NCI-H748 (cell line): ENCODE results near the gene SYNPO2.

Source experiments
- DNase-seq: peaks from one replicate; lab custom pipeline; 2025; ENCODE audit not compliant: unreplicated experiment; lab: John Stamatoyannopoulos, UW

Gene SYNPO2

DNA sequence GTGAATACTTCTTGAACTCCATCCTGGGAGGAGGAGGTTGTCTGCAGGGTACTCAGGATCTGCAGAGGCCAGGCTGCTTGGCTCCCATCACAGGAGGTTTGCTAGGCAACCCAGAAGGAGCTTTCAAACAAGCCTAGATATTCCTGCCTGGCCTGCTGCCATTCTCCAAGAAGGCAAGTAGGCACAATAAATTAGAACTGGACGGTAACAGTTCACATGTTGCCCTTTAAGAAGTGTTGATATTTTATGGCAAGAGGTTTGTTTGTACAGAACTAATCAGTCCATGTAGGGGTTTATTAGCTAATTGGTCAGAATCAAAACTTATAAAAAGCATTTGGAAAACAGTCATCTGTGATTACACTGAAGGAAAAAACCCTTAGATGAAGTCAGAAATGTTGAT, 39.3 kb downstream of the SYNPO2 start:
- peak; percentile 19 for DNase-seq

DNA sequence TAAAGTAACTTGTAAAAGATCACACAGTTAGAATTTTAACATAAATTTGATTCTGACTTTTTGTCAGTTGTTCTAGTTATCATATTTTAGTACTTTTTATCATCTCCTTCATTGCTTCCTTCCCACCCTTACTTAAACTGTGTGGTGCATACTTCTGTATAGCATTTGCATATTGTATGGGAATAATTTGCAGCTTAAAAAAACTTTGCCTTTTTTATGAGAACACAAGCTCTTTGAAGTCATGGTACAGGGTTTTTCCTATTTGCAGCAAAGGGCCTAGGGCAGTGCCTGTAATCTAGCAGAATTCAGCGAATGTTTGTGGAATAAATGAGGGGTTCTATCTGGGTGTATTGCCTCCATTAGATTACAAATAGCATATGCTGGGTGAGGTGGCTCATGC, 41.6 kb downstream of the SYNPO2 start:
- DNase-seq = no peak

DNA sequence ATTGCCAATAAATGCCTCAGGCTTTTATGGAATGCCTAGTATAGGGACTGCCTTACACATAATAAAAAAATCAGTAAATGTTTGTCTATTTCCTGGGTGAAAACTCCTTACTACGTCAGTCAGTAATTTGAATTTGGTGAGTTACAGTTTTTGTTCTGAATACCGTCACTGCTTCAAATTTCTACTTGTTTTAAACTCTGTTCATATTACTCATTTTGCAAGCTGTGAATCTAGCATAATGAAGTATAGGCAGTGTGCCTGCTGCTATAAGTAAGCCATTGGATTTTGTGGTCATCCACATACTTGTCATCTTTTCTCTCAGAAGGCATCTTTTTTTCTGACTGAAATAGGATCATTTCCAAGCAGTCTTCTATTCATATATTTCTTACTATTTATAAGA, 43.1 kb downstream of the SYNPO2 start:
- no peak for DNase-seq

DNA sequence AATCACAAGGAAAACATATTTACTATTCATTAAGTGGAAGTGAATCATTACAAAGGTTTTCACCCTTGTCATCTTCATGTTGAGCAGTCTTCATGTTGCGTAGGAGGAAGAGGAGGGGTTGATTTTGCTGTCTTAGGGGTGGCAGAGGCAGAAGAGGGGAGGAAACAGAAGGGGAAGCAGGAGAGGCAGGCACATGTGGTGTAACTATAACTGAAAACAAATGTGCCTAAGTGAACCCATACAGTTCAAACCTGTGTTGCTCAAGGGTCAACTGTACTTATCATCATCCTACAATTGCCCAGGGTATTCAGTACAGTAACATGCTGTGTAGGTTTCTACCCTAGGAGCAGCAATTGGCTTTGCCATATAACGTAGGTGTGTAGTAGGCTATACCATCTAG, 47.2 kb downstream of the SYNPO2 start:
- DNase-seq = no peak

DNA sequence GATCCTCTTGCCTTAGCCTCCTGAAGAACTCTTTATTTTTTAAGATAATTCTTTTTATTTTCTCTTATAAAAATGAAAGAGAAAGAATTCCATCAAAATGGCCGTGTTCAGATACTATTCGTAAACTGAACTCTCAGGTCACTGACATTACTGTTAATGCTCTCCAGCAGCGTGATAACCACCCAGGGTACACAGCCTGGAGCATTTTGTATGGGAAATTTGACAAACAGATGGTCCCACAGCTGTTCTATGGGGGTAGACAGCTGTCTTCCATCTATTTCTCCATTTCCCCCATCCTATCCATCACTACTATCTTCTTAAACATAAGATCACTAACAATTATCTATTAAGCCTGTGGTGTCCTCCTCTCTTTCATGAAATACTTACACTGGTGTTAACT, 47.8 kb downstream of the SYNPO2 start:
- no peak for DNase-seq

DNA sequence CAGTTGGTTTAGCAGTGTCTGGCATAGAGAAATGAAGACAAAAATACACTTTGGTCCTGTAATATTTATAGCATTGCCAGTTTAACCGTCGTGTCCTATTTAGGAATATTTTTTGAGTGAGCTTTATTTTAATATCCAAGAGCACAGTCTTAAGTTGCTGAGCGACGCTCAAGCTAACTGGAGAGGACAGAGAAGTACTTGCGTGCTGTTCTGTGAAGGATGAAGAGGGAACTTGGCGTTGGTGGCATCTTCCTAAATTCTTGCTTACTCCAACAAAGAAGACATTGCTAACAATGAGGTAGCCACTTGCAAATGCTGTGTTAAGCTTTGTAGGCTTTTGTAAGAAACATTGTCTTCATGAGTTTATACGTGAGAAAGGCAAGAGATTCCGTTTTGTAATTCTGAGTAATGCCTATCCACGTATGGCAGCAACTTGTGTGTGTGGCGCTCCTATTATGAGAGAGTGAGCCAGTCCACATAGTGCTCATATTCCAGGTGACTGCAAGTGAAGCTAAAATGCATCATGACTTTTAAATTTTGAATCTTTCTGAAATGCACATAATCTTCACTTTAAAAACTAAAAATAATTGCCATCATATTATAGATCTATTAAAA, 50.6 kb downstream of the SYNPO2 start:
- peak; percentile 2 for DNase-seq

GRCh38 chr4:118941149-118941548, 52.5 kb downstream of the SYNPO2 start:
- DNase-seq = peak; percentile 88

DNA sequence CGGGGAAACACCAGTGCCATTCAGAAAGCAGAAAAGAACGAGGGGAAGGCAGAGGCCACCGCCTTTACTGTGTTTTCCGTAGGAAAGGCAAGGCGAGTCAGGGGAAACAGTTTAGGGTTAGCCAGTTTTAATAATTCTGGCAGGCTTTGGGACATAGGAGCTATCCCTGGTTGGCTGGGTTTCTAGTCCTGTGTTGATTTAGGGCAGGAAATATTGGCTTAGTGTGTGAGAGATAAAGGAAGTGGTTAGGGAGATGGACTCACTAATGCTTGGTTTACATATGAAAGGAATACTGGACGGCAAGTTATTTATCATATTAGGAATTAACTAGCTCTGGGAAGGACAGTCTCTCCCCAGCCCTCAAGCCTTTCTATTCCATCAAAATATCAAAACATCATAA, 53.1 kb downstream of the SYNPO2 start:
- peak; percentile 88 for DNase-seq

DNA sequence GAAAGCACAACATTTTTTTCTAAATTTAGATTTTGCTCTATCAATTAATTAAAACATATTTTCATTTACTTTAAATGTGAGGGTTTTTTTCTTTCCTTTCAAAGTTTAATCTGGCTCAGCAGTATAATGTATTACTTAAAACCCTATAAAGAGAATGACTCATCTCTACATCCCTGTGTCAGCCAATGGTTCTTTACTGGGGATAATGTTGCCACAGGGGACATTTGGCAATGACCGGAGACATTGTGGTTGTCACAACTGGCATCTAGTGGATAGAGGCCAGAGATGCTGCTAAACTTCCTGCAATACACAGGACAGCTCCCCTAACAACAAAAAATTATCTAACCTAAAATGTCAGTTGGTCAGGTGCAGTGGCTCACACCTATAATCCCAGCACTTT, 53.8 kb downstream of the SYNPO2 start:
- peak; percentile 96 for DNase-seq

DNA sequence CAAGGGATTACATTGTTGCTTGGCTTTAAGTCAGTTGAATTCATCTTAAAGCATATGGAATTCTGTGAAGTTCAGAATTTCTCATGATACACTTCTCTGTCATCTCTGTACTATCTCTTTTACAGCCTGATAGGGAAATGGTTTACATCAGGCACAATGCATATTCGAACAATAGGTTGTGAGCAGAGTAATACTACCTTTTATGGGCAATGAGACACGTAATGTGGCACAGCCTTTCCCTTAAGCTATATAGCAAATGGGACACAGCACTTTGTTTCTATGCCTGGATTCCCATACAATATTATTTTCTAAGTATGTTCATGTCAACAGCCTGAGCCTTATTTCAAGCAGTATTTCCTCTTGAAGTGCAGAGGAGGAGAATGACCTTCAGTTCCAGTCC, 58.4 kb downstream of the SYNPO2 start:
- no peak for DNase-seq

DNA sequence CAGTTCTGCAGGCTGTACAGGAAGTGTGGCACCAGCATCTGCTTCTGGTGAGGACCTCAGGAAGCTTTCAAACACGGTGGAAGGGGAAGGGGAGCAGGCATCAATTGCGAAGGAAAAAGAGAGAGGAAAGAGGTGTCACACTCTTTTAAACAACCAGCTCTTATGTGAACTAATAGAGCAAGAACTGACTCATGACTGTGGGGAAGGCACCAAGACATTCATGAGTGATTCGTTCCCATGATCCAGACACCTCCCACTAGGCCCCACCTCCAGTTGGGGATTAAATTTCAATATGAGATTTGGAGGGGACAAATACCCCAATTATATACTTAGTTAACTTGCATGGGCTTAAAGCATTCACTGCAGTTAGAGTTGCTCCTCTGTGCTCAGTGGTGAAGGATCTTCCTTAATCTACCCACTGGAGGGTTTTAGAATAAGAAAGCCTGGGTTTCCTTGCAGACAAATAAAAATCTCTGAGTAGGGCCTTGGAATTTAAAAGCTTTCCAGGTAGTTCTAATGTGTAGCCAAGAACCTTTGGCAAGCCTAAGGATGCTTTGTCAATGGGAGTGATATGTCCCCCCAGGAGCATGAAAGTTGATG, 60.0 kb downstream of the SYNPO2 start:
- no peak for DNase-seq

GRCh38 chr4:118950224-118950623, 61.6 kb downstream of the SYNPO2 start:
- DNase-seq = no peak

- DNase-seq = no peak
These were observed 62.4 kb downstream of the SYNPO2 start for GRCh38 chr4:118950929-118951570.

DNA sequence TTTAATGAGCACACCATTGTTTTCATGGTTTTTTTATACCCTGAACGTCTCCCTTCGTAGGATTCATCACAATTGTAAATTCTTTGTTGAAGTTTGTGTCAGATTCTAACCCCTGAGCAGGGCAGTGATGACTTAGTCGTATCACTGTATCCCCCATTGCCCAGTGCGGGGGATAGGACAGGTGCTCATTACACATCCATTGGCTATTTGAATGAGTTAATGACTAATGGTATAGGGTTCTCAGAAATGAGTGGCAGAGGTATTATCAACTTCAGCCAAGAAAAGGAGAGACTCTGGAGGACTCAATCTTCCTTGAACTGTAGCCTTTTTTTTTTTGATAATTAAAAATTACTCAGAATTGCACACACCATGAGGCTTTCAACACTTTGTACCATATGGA, 64.6 kb downstream of the SYNPO2 start:
- no peak for DNase-seq

DNA sequence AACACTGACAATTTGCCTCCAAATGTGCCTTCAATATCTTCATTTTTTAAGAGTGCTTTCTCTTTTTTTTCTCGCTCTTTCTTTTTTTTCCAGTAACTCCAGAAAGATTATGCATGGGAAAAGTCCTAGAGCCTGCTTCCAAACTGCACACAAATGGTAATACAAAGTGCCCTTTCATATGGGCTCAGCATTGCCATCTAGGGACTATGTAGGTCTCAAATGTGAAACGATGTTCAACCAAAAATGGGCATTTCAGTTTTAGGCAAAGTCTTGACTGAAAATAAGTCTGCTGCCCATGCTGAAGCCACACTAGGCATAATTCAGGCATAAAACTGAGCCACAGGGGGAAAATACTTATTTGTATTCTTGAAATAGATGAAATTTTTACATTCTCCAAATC, 65.6 kb downstream of the SYNPO2 start:
- peak; percentile 52 for DNase-seq

GRCh38 chr4:118955515-118955914, 66.9 kb downstream of the SYNPO2 start:
- no peak for DNase-seq

DNA sequence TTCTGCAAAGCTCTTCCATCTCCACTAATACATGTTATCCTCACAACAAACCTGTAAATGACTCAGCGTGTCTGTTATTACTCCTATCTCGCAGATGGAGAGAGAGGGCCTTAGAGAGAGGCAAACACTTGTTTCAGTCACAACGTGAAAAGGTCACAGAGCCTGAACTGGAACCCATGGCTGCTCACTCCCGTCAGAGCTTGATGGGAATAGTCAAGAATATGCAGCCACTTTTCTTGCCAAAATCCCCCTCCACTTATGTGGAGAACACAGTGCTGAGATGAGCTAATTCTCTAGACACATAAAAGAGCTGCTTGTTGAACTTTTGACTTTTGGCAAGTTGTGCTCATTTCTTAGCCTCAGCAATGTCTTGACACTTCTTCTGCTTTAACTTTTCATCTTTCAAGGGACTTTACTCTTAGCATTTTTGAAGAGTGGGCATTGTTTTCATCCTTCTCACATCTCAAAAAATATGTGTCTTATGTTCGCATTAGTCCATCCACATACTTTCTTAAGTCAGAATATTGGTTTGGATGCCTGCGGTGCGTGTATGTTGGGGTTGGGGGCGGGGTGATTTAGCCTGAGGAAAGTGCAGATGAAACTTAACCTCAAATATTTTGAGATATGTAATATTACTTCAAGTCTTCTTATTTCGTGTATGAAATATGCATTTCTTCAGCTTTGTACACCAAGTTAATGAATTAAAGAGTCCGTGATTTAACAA, 69.2 kb downstream of the SYNPO2 start:
- DNase-seq = no peak

DNA sequence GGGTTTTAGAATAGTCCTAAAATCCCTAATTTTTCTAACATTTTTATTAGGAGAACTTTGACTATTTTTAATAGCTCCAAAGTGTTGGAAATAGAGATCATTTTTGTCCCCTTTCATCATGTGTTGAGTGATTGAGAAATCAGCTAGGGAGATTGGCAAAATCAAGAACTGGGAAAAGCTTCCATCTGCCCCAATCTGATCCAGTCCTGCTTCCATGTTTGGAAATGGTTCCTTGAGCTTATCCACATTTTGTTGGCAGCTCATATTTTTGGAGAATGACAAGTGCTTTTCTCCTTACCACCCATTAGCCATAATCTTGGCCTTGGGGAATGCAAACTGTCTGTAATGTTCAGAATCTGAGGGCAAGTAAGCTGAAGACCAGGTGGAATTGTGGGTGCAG, 73.9 kb downstream of the SYNPO2 start:
- no peak for DNase-seq

GRCh38 chr4:118964891-118965411, 76.3 kb downstream of the SYNPO2 start:
- DNase-seq = no peak

- no peak for DNase-seq
These were observed 78.7 kb downstream of the SYNPO2 start for GRCh38 chr4:118967393-118967792.

GRCh38 chr4:118968005-118968404, 79.4 kb downstream of the SYNPO2 start:
- DNase-seq = no peak

- no peak for DNase-seq
These were observed 80.2 kb downstream of the SYNPO2 start for GRCh38 chr4:118968813-118969212.
